Measurements from ENCODE around the gene PYHIN1.

Gene PYHIN1

GRCh38 chr1:158972841-158973240 is 41.5 kb downstream of the PYHIN1 start:
- TF ChIP-seq POLR2A (IDR thresholded peaks at IDR 0.05; ENCODE audit: low read depth, low read length) (no peak), PAX5 (IDR thresholded peaks at IDR 0.05; ENCODE audit: insufficient read depth, low read length, severe bottlenecking) (no peak), POU2F2 (IDR thresholded peaks at IDR 0.05; ENCODE audit: low read depth, low read length) (no peak), SPI1 (IDR thresholded peaks at IDR 0.05; ENCODE audit: low read depth, low read length) (no peak), TAF1 (IDR thresholded peaks at IDR 0.05; ENCODE audit: low read depth, low read length) (no peak), POLR2AphosphoS5 (IDR thresholded peaks at IDR 0.05; ENCODE audit: low read depth, low read length) (no peak)
- FAIRE-seq (no peak), DNase-seq (ENCODE audit: insufficient read length, low spot score) (no peak)

- FAIRE-seq = no peak
- no peak for TF ChIP-seq POLR2AphosphoS5 (IDR thresholded peaks at IDR 0.05; ENCODE audit: low read depth, low read length)
- TF ChIP-seq POLR2A (IDR thresholded peaks at IDR 0.05; ENCODE audit: low read depth, low read length) = no peak
- TF ChIP-seq PAX5 (IDR thresholded peaks at IDR 0.05; ENCODE audit: insufficient read depth, low read length, severe bottlenecking) = no peak
- TF ChIP-seq TAF1 (IDR thresholded peaks at IDR 0.05; ENCODE audit: low read depth, low read length) = no peak
- TF ChIP-seq POU2F2 (IDR thresholded peaks at IDR 0.05; ENCODE audit: low read depth, low read length) = no peak
- TF ChIP-seq SPI1 (IDR thresholded peaks at IDR 0.05; ENCODE audit: low read depth, low read length) = no peak
- no peak for DNase-seq (ENCODE audit: insufficient read length, low spot score)
Measured at GRCh38 chr1:158976219-158976618, 44.9 kb downstream of the PYHIN1 start.

GRCh38 chr1:158978730-158979129 is 47.4 kb downstream of the PYHIN1 start:
- DNase-seq (ENCODE audit: insufficient read length, low spot score) (no peak), FAIRE-seq (no peak)
- no peak for TF ChIP-seq TAF1 (IDR thresholded peaks at IDR 0.05; ENCODE audit: low read depth, low read length)
- no peak for TF ChIP-seq SPI1 (IDR thresholded peaks at IDR 0.05; ENCODE audit: low read depth, low read length)

GRCh38 chr1:158979229-158979628 is 47.9 kb downstream of the PYHIN1 start:
- no peak for DNase-seq (ENCODE audit: insufficient read length, low spot score)
- TF ChIP-seq POLR2A (IDR thresholded peaks at IDR 0.05; ENCODE audit: low read depth, low read length) (no peak), POU2F2 (IDR thresholded peaks at IDR 0.05; ENCODE audit: low read depth, low read length) (no peak), SPI1 (IDR thresholded peaks at IDR 0.05; ENCODE audit: low read depth, low read length) (no peak), POLR2AphosphoS5 (IDR thresholded peaks at IDR 0.05; ENCODE audit: low read depth, low read length) (no peak), PAX5 (IDR thresholded peaks at IDR 0.05; ENCODE audit: insufficient read depth, low read length, severe bottlenecking) (no peak), TAF1 (IDR thresholded peaks at IDR 0.05; ENCODE audit: low read depth, low read length) (no peak)
- no peak for FAIRE-seq

- no peak for FAIRE-seq
- DNase-seq (ENCODE audit: insufficient read length, low spot score) = no peak
- TF ChIP-seq TAF1 (IDR thresholded peaks at IDR 0.05; ENCODE audit: low read depth, low read length) = no peak
- TF ChIP-seq POLR2A (IDR thresholded peaks at IDR 0.05; ENCODE audit: low read depth, low read length) = no peak
- no peak for TF ChIP-seq SPI1 (IDR thresholded peaks at IDR 0.05; ENCODE audit: low read depth, low read length)
- TF ChIP-seq POU2F2 (IDR thresholded peaks at IDR 0.05; ENCODE audit: low read depth, low read length) = no peak
- no peak for TF ChIP-seq POLR2AphosphoS5 (IDR thresholded peaks at IDR 0.05; ENCODE audit: low read depth, low read length)
- TF ChIP-seq PAX5 (IDR thresholded peaks at IDR 0.05; ENCODE audit: insufficient read depth, low read length, severe bottlenecking) = no peak
Measured at GRCh38 chr1:158983235-158983634, 51.9 kb downstream of the PYHIN1 start.

GRCh38 chr1:158984386-158984785 is 53.0 kb downstream of the PYHIN1 start:
- DNase-seq (ENCODE audit: insufficient read length, low spot score) (no peak), FAIRE-seq (no peak)
- TF ChIP-seq POU2F2 (IDR thresholded peaks at IDR 0.05; ENCODE audit: low read depth, low read length) (no peak), PAX5 (IDR thresholded peaks at IDR 0.05; ENCODE audit: insufficient read depth, low read length, severe bottlenecking) (no peak), POLR2A (IDR thresholded peaks at IDR 0.05; ENCODE audit: low read depth, low read length) (no peak), SPI1 (IDR thresholded peaks at IDR 0.05; ENCODE audit: low read depth, low read length) (no peak), POLR2AphosphoS5 (IDR thresholded peaks at IDR 0.05; ENCODE audit: low read depth, low read length) (no peak), TAF1 (IDR thresholded peaks at IDR 0.05; ENCODE audit: low read depth, low read length) (no peak)

GRCh38 chr1:158989424-158989823 is 58.1 kb downstream of the PYHIN1 start:
- DNase-seq (ENCODE audit: insufficient read length, low spot score) (no peak), FAIRE-seq (no peak)
- TF ChIP-seq PAX5 (IDR thresholded peaks at IDR 0.05; ENCODE audit: insufficient read depth, low read length, severe bottlenecking) (no peak), POU2F2 (IDR thresholded peaks at IDR 0.05; ENCODE audit: low read depth, low read length) (no peak), POLR2A (IDR thresholded peaks at IDR 0.05; ENCODE audit: low read depth, low read length) (no peak), POLR2AphosphoS5 (IDR thresholded peaks at IDR 0.05; ENCODE audit: low read depth, low read length) (no peak), TAF1 (IDR thresholded peaks at IDR 0.05; ENCODE audit: low read depth, low read length) (no peak), SPI1 (IDR thresholded peaks at IDR 0.05; ENCODE audit: low read depth, low read length) (no peak)

- no peak for DNase-seq (ENCODE audit: insufficient read length, low spot score)
- TF ChIP-seq TAF1 (IDR thresholded peaks at IDR 0.05; ENCODE audit: low read depth, low read length) (no peak), POLR2AphosphoS5 (IDR thresholded peaks at IDR 0.05; ENCODE audit: low read depth, low read length) (no peak), POU2F2 (IDR thresholded peaks at IDR 0.05; ENCODE audit: low read depth, low read length) (no peak), POLR2A (IDR thresholded peaks at IDR 0.05; ENCODE audit: low read depth, low read length) (no peak), PAX5 (IDR thresholded peaks at IDR 0.05; ENCODE audit: insufficient read depth, low read length, severe bottlenecking) (no peak), SPI1 (IDR thresholded peaks at IDR 0.05; ENCODE audit: low read depth, low read length) (no peak)
- no peak for FAIRE-seq
Measured at GRCh38 chr1:158992787-158993312, 61.5 kb downstream of the PYHIN1 start.

- DNase-seq (ENCODE audit: insufficient read length, low spot score) (no peak), FAIRE-seq (no peak)
- TF ChIP-seq POLR2AphosphoS5 (IDR thresholded peaks at IDR 0.05; ENCODE audit: low read depth, low read length) (no peak), SPI1 (IDR thresholded peaks at IDR 0.05; ENCODE audit: low read depth, low read length) (no peak), POLR2A (IDR thresholded peaks at IDR 0.05; ENCODE audit: low read depth, low read length) (no peak), TAF1 (IDR thresholded peaks at IDR 0.05; ENCODE audit: low read depth, low read length) (no peak), POU2F2 (IDR thresholded peaks at IDR 0.05; ENCODE audit: low read depth, low read length) (no peak), PAX5 (IDR thresholded peaks at IDR 0.05; ENCODE audit: insufficient read depth, low read length, severe bottlenecking) (no peak)
Measured at GRCh38 chr1:158996998-158997397, 65.6 kb downstream of the PYHIN1 start.

Data from GM12891 (cell line).